NB4 (cell line): ENCODE measurements around the gene NRTN.

Experiments used
- MYC ChIP-seq: IDR thresholded peaks from 2 replicates; pipeline ENCODE4 v1.6.1; 2011; ENCODE audit warnings: low read depth, low read length
- TF ChIP-seq, protein P1 (sequence below): IDR thresholded peaks from one replicate; pipeline ENCODE4 v1.5.1; 2012; ENCODE audit warnings: low read depth, low read length

DNA sequence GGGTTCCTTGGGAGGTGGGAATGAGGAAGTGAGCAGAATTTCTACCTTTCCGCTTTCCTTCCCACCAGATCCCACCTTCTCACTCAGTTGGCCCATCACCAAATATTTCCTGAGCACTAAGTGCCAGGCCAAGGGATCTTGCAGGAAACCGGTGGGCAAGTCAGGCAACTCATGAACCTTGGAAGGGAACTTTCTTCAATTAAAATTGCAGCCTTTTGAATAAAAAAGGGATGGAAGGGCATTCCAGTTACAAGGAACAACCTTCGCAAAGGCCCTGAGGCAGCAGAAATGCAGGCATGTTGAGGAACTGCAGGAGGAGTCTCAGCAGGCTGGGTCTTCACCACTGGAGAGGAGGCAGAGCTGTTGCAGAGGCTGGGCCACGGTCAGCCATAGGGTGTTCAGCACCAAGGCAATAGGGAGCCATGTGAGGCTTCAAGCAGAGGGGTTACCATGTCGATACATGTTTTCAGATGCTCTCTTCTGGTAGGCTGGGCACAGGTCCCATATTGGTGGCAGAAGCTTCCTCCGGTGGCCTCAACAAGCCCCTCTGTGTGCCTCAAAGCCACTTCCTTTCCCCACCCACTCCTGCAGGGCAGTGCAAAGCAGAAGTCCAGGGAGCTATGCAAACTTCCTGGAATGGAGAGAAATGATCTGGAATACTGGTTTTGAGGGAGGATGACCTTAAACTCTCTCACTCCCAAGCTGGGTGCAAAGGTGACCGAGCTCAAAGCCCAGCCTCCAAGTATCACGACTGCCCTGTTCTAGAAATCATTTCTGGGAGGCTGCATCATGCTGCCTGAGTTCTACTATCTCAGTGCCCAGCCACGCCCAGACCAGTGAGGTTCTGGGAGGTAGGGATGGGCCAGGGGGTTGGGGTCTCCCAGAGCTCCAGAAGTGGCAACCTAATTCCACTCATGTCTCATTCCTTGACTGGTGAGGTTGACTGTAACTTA, 34.5 kb downstream of the NRTN start, which contains the start of gene FUT6:
- TF ChIP-seq MYC, result no peak
- TF ChIP-seq, protein P1, sequence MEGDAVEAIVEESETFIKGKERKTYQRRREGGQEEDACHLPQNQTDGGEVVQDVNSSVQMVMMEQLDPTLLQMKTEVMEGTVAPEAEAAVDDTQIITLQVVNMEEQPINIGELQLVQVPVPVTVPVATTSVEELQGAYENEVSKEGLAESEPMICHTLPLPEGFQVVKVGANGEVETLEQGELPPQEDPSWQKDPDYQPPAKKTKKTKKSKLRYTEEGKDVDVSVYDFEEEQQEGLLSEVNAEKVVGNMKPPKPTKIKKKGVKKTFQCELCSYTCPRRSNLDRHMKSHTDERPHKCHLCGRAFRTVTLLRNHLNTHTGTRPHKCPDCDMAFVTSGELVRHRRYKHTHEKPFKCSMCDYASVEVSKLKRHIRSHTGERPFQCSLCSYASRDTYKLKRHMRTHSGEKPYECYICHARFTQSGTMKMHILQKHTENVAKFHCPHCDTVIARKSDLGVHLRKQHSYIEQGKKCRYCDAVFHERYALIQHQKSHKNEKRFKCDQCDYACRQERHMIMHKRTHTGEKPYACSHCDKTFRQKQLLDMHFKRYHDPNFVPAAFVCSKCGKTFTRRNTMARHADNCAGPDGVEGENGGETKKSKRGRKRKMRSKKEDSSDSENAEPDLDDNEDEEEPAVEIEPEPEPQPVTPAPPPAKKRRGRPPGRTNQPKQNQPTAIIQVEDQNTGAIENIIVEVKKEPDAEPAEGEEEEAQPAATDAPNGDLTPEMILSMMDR, result no peak
